ENCODE data around the gene NGF. TPM values are rescaled to one million over a fixed set of nuclear protein-coding genes. Genes with fewer than 3 reads are reported as not detected.

Gene NGF
- total and polyA plus RNA-seq, 3 donors from 2014 or later = 0.63 to 3.3 (median 1.4) TPM

DNA sequence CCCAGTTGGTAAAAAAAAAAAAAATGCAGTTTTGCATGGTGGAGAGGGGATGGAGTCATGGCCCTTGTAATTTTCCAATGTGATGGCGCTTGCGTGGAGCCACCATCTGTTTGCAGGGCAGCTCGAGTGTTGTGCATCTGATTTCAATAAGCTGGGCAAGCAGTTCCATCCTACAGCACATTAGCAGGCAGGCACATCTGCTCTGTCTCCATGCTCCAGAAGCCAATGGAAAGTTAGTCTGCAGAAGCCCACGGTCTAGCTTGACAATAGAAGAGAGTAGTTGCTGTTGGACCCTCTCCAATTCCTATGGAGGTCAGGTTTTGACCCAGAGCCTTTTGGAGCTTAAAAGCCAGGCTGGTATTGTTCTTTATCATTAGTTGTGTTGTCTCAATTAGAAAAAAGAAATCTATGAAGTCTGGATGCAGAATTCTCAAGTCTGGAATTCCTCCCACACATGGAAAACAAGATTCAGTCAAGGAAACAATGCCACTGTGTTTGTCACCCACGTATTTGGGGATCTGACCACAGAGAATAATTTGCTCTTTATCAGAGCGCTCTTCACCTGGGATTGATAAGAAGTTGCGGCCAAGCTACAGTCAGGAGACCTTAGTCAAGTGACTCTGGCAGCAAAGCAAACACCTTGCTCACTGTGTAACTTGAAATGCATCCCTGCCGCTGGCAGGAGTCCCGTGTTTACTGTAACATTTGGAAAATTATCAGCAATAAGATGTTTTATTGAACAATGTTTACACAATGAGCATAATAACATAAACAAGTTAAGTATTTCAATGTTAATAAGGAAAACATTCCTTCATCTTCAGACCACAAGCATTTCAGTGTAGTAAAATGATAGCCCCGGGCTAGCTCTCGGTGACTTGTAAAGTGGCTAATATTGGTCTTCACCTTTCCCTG is 20.7 kb downstream of the NGF start:
- peaks cover 17% of the 10 kb centered on the region for H3K4me1 ChIP-seq
- TF ChIP-seq POLR2A (IDR thresholded peaks at IDR 0.05) = no peak
- H3K9me3 ChIP-seq = no peaks in the 10 kb centered on the region
- no peak overlapping the region for H3K27ac ChIP-seq
- H3K27me3 ChIP-seq = no peaks in the 10 kb centered on the region
- no peak for DNase-seq
- H3K36me3 ChIP-seq (ENCODE audit: low read depth, missing control alignments) = no peaks in the 10 kb centered on the region
- intact Hi-C loops (cut with DNase I; ENCODE audit: low total_unique reads) = no loop called here
- WGBS, 2 donors = 73% methylated on average over 11 of the region's 11 CpGs
- H3K4me3 ChIP-seq = no peak overlapping the region

DNA sequence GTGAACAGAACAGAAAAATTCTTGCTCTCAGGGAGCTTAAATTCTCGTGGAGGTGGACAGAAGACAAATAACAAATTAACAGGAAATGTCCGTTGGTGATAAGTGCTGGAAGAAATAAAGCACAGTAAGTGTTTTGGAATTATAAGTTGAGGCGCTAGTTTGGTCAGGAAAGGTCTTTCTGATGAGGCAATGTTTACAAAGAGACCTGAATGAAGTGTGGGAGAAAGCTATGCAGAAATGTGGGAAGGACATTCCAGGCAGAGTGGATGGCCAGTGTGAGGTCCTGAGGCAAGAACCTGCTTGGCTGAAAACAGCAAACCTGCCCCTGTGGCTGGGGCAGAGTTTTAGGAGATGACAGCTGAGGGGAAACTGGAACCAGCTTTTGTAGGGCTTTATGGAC is 23.3 kb downstream of the NGF start:
- Histone ChIP-seq H3K27ac (no peak overlapping the region), H3K4me1 (peaks cover 17% of the 10 kb centered on the region), H3K4me3 (no peak overlapping the region), H3K36me3 (ENCODE audit: low read depth, missing control alignments) (no peaks in the 10 kb centered on the region), H3K27me3 (no peaks in the 10 kb centered on the region), H3K9me3 (no peaks in the 10 kb centered on the region)
- intact Hi-C loops (cut with DNase I; ENCODE audit: low total_unique reads) = no loop called here
- no peak for TF ChIP-seq POLR2A (IDR thresholded peaks at IDR 0.05)
- TF ChIP-seq, protein P1, sequence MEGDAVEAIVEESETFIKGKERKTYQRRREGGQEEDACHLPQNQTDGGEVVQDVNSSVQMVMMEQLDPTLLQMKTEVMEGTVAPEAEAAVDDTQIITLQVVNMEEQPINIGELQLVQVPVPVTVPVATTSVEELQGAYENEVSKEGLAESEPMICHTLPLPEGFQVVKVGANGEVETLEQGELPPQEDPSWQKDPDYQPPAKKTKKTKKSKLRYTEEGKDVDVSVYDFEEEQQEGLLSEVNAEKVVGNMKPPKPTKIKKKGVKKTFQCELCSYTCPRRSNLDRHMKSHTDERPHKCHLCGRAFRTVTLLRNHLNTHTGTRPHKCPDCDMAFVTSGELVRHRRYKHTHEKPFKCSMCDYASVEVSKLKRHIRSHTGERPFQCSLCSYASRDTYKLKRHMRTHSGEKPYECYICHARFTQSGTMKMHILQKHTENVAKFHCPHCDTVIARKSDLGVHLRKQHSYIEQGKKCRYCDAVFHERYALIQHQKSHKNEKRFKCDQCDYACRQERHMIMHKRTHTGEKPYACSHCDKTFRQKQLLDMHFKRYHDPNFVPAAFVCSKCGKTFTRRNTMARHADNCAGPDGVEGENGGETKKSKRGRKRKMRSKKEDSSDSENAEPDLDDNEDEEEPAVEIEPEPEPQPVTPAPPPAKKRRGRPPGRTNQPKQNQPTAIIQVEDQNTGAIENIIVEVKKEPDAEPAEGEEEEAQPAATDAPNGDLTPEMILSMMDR (IDR thresholded peaks at IDR 0.05) = no peak
- 58 to 64% methylated on average over 3 of the region's 3 CpGs for WGBS, 2 donors
- DNase-seq = no peak

DNA sequence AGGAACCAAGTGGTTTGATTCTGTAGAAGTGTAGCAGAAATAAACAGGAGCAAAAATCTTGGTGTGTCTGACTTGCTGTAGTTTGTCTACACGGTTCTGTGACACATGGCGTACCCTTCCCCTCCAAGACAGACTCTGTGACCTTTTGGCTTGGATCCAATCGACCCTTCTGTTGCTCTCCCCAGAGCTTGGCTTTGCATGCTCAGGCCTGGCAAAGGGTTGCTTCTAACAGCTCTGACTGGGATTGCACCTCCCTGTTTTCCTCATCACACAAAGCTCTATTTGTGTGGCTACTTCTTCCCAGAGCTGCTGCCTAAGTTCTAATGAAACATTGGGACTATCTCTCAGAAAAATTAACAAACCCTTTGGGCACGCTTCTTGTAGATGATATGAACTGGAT is 24.0 kb downstream of the NGF start:
- no peak for DNase-seq
- H3K4me3 ChIP-seq = no peak overlapping the region
- H3K9me3 ChIP-seq = no peaks in the 10 kb centered on the region
- intact Hi-C loops (cut with DNase I; ENCODE audit: low total_unique reads) = no loop called here
- 30 to 43% methylated on average over 4 of the region's 4 CpGs for WGBS, 2 donors
- no peaks in the 10 kb centered on the region for H3K36me3 ChIP-seq (ENCODE audit: low read depth, missing control alignments)
- TF ChIP-seq, protein P1 (IDR thresholded peaks at IDR 0.05) = no peak
- TF ChIP-seq POLR2A (IDR thresholded peaks at IDR 0.05) = no peak
- H3K27ac ChIP-seq = no peak overlapping the region
- H3K4me1 ChIP-seq = peaks cover 17% of the 10 kb centered on the region
- no peaks in the 10 kb centered on the region for H3K27me3 ChIP-seq

DNA sequence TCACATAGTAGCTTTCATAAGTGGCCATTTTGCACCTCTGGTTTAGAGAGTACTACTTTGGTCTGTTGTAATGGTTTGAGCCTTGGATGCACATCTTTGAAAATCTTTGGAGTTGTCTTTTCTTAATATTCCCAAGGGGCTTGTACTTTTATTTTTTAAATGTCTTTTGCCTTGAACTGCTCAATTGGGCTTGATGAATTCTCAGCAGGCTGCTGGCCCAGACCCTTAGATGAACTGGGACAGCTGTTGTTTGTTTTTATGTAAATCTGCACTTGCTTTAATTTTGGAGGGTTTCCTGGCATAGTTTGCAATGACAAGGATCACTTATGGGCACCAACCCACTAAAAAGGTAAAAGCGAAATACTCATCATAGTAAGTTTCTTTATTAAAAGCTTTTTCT is 24.9 kb downstream of the NGF start:
- WGBS, 2 donors = 78 to 84% methylated on average over 1 of the region's 1 CpG
- Histone ChIP-seq H3K27ac (no peak overlapping the region), H3K4me3 (no peak overlapping the region), H3K36me3 (ENCODE audit: low read depth, missing control alignments) (no peaks in the 10 kb centered on the region), H3K27me3 (no peaks in the 10 kb centered on the region), H3K9me3 (no peaks in the 10 kb centered on the region), H3K4me1 (peaks cover 17% of the 10 kb centered on the region)
- intact Hi-C loops (cut with DNase I; ENCODE audit: low total_unique reads) = no loop called here
- no peak for DNase-seq
- TF ChIP-seq, protein P1 (IDR thresholded peaks at IDR 0.05) = no peak
- no peak for TF ChIP-seq POLR2A (IDR thresholded peaks at IDR 0.05)

DNA sequence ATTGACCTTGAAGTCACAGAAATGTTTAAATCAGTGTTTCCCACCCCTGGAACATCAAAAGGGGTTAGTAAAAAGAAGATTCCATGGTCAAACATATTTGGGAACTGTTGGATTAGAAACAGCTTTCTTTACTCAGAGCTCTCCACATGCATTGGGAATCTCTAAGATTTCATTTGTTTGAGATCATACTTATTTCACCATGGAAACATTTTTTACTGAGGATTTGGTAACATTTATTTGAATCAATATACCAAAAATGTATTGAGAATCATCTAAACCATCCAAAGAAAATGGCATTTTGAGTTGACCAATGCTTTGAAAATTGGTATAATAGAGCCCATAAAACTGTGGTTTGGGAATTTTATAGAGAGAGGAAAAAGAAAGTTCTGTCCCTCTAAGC is 25.3 kb downstream of the NGF start:
- TF ChIP-seq POLR2A (IDR thresholded peaks at IDR 0.05) = no peak
- TF ChIP-seq, protein P1 (IDR thresholded peaks at IDR 0.05) = no peak
- Histone ChIP-seq H3K4me3 (no peak overlapping the region), H3K27ac (no peak overlapping the region), H3K9me3 (no peaks in the 10 kb centered on the region), H3K36me3 (ENCODE audit: low read depth, missing control alignments) (no peaks in the 10 kb centered on the region), H3K27me3 (no peaks in the 10 kb centered on the region), H3K4me1 (peaks cover 17% of the 10 kb centered on the region)
- DNase-seq = no peak
- intact Hi-C loops (cut with DNase I; ENCODE audit: low total_unique reads) = no loop called here

Measured in testis (tissue), 3 donors.